H1 (cell line): ENCODE measurements around the gene DDR2. TPM values are rescaled to one million over a fixed set of nuclear protein-coding genes. Genes with fewer than 3 reads are reported as not detected.
"Not testable (repeated sequence)": the region's sequence is repeated elsewhere in the genome, so short reads cannot be mapped to it uniquely, and the experiment has no call there.

Experiments
- CTCF ChIA-PET: fragments of 300-600 bp; sonication (Branson Sonifier 250); formaldehyde crosslinking; loops from one replicate; lab custom pipeline; 2021; ENCODE audit not compliant: partially characterized antibody; lab: Charles Lee
- POLR2A ChIA-PET: fragments of 300-600 bp; sonication (Branson Sonifier 250); formaldehyde crosslinking; loops from one replicate; lab custom pipeline; 2021; ENCODE audit warnings: inconsistent platforms; ENCODE audit not compliant: partially characterized antibody; lab: Charles Lee
- DNase-seq, 2 experiments: peaks; one replicate each; pipeline versions ENCODE4 v3.0.0 to v3.0.0-alpha.2; 2010 to 2022; ENCODE audit warnings: low spot score in 2 of 2, low read depth in 1 of 2, mixed read lengths in 1 of 2
- FAIRE-seq: peaks from 2 replicates; lab custom pipeline; 2011; peaks lifted over from hg19 to GRCh38; lab: Jason Lieb, UNC
- H2AFZ ChIP-seq: 2 replicates; pipeline ENCODE4 v1.8.1; 2012; ENCODE audit warnings: low read length, inconsistent platforms
- H2AK5ac ChIP-seq: 2 replicates; pipeline ENCODE4 v1.6.1; 2013; ENCODE audit warnings: low read depth, low read length
- H2BK120ac ChIP-seq: replicated peaks from 2 replicates; pipeline ENCODE3; 2013; ENCODE audit warnings: low read depth, low read length, inconsistent platforms
- H2BK12ac ChIP-seq: 2 replicates; pipeline ENCODE4 v1.6.1; 2013; ENCODE audit warnings: low read depth, low read length
- H2BK15ac ChIP-seq: 2 replicates; pipeline ENCODE4 v1.6.1; 2013; ENCODE audit warnings: low read length
- H2BK20ac ChIP-seq: 2 replicates; pipeline ENCODE4 v1.6.1; 2013; ENCODE audit warnings: low read length
- H2BK5ac ChIP-seq: 2 replicates; pipeline ENCODE4 v1.6.1; 2013; ENCODE audit warnings: low read depth, low read length
- H3K14ac ChIP-seq: 2 replicates; pipeline ENCODE4 v1.6.1; 2013; ENCODE audit warnings: inconsistent platforms; ENCODE audit not compliant: insufficient read length
- H3K18ac ChIP-seq: 2 replicates; pipeline ENCODE4 v1.6.1; 2013; ENCODE audit warnings: low read length; ENCODE audit errors: extremely low read depth
- H3K23ac ChIP-seq: 2 replicates; pipeline ENCODE4 v1.6.1; 2013; ENCODE audit warnings: inconsistent platforms; ENCODE audit not compliant: insufficient read length
- H3K23me2 ChIP-seq: 2 replicates; pipeline ENCODE4 v1.6.1; 2013; ENCODE audit warnings: low read depth, low read length
- H3K27ac ChIP-seq: 2 replicates; pipeline ENCODE4 v1.6.1; 2011; ENCODE audit warnings: low read depth, low read length, inconsistent platforms
- H3K27me3 ChIP-seq, 4 experiments: replicated peaks in 1 of 4; 1 replicate in 1 of 4; 2 replicates in 3 of 4; pipeline versions ENCODE4 v1.6.1 to v1.8.1; 2011 to 2013; ENCODE audit warnings: low read length in 3 of 4, mild to moderate bottlenecking in 3 of 4, inconsistent platforms in 2 of 4, mixed read lengths in 2 of 4, moderate library complexity in 1 of 4; ENCODE audit not compliant: control insufficient read depth in 3 of 4, insufficient read depth in 3 of 4; ENCODE audit errors: extremely low read depth in 1 of 4
- H3K36me3 ChIP-seq, 4 experiments: 2 replicates each; pipeline versions ENCODE4 v1.6.1 to v1.8.1; 2011 to 2013; ENCODE audit warnings: mild to moderate bottlenecking in 4 of 4, low read length in 3 of 4, moderate library complexity in 2 of 4, control low read depth in 1 of 4, inconsistent platforms in 1 of 4; ENCODE audit not compliant: insufficient read depth in 4 of 4, control insufficient read depth in 2 of 4
- H3K4ac ChIP-seq: replicated peaks from 2 replicates; pipeline ENCODE3; 2013; ENCODE audit warnings: low read length, low read depth, mixed read lengths, inconsistent platforms; ENCODE audit not compliant: insufficient read length
- H3K4me1 ChIP-seq, 4 experiments: replicated peaks in 1 of 4; 1 replicate in 1 of 4; 2 replicates in 3 of 4; pipeline versions ENCODE4 v1.6.1 to v1.8.1; 2011 to 2013; ENCODE audit warnings: low read length in 3 of 4, inconsistent platforms in 2 of 4, mixed read lengths in 1 of 4; ENCODE audit not compliant: insufficient read depth in 4 of 4, control insufficient read depth in 3 of 4
- H3K4me2 ChIP-seq, 2 experiments: 2 replicates each; pipeline versions ENCODE4 v1.6.1 to v1.8.1; 2011 to 2013; ENCODE audit warnings: low read depth in 2 of 2, low read length in 2 of 2, control low read depth in 1 of 2, inconsistent platforms in 1 of 2, mild to moderate bottlenecking in 1 of 2; ENCODE audit not compliant: insufficient read depth in 1 of 2
- H3K4me3 ChIP-seq, 4 experiments: fragments of 200-600, 300-600 bp in 1 of 4; sonication (generic), shearing (Covaris generic), sonication (Bioruptor Twin) in 1 of 4; 2 replicates each; pipeline versions ENCODE4 v1.5.1 to v1.8.1; 2011 to 2016; ENCODE audit warnings: low read length in 4 of 4, low read depth in 3 of 4, control low read depth in 2 of 4, inconsistent platforms in 2 of 4, mild to moderate bottlenecking in 2 of 4, mixed read lengths in 1 of 4, moderate library complexity in 1 of 4; ENCODE audit not compliant: insufficient read depth in 2 of 4; ENCODE audit errors: extremely low read depth in 1 of 4
- H3K56ac ChIP-seq: replicated peaks from 2 replicates; pipeline ENCODE3; 2013; ENCODE audit warnings: low read depth, mild to moderate bottlenecking, mixed read lengths, low read length, inconsistent platforms; ENCODE audit not compliant: insufficient read length
- H3K79me1 ChIP-seq: 2 replicates; pipeline ENCODE4 v1.6.1; 2013; ENCODE audit warnings: low read depth, low read length, control low read depth
- H3K79me2 ChIP-seq, 2 experiments: 2 replicates each; pipeline versions ENCODE4 v1.6.1 to v1.8.1; 2012 to 2013; ENCODE audit warnings: low read length in 2 of 2, mild to moderate bottlenecking in 2 of 2, inconsistent platforms in 1 of 2; ENCODE audit not compliant: insufficient read depth in 2 of 2, control insufficient read depth in 1 of 2
- H3K9ac ChIP-seq, 4 experiments: replicated peaks in 1 of 4; 1 replicate in 1 of 4; 2 replicates in 3 of 4; pipeline versions ENCODE4 v1.6.1 to v1.8.1; 2011 to 2013; ENCODE audit warnings: low read depth in 3 of 4, low read length in 3 of 4, control low read depth in 2 of 4, mild to moderate bottlenecking in 2 of 4, moderate library complexity in 2 of 4, inconsistent platforms in 1 of 4; ENCODE audit errors: extremely low read depth in 1 of 4
- H3K9me3 ChIP-seq, 2 experiments: 2 replicates each; pipeline versions ENCODE4 v1.6.1 to v1.8.1; 2012 to 2013; ENCODE audit warnings: mild to moderate bottlenecking in 2 of 2, moderate library complexity in 2 of 2, control low read depth in 1 of 2, inconsistent platforms in 1 of 2, low read depth in 1 of 2, low read length in 1 of 2, mixed read lengths in 1 of 2; ENCODE audit not compliant: insufficient read depth in 2 of 2
- H4K20me1 ChIP-seq, 2 experiments: replicated peaks in 1 of 2; 2 replicates each; pipeline versions ENCODE3 to v1.8.1; 2011 to 2013; ENCODE audit warnings: inconsistent platforms in 2 of 2, low read length in 2 of 2, mild to moderate bottlenecking in 1 of 2; ENCODE audit not compliant: insufficient read depth in 2 of 2, control insufficient read depth in 1 of 2
- H4K5ac ChIP-seq: 2 replicates; pipeline ENCODE4 v1.6.1; 2013; ENCODE audit warnings: low read length, low read depth, mixed read lengths, inconsistent platforms; ENCODE audit not compliant: insufficient read length
- H4K8ac ChIP-seq: 2 replicates; pipeline ENCODE4 v1.8.0; 2013; ENCODE audit warnings: mild to moderate bottlenecking, moderate library complexity, low read length, inconsistent platforms; ENCODE audit not compliant: insufficient read depth; ENCODE audit errors: extremely low read depth
- H4K91ac ChIP-seq: replicated peaks from 2 replicates; pipeline ENCODE3; 2013; ENCODE audit warnings: low read length, mixed read lengths, inconsistent platforms; ENCODE audit not compliant: insufficient read length
- RAD21 ChIP-seq, 2 experiments: IDR thresholded peaks in 1 of 2; conservative IDR thresholded peaks in 1 of 2; 2 replicates each; pipeline ENCODE4 v1.6.1; 2011; ENCODE audit warnings: low read depth in 2 of 2, low read length in 2 of 2, improper control_type of control experiment in 1 of 2, inconsistent platforms in 1 of 2, mild to moderate bottlenecking in 1 of 2, moderate library complexity in 1 of 2
- WGBS, 2 experiments: shearing (Covaris generic) in 1 of 2; methylation state at CpG; one replicate each; pipeline versions ENCODE4 v1.1.6 to v1.1.7; 2013 to 2015; ENCODE audit warnings: low lambda C conversion rate in 2 of 2, mixed read lengths in 2 of 2, inconsistent platforms in 1 of 2, low coverage in 1 of 2, missing lambda C conversion rate in 1 of 2; ENCODE audit not compliant: insufficient replicate concordance in 2 of 2, insufficient coverage in 1 of 2, insufficient read length in 1 of 2; ENCODE audit errors: extremely low coverage in 1 of 2, missing lambda C conversion rate in 1 of 2; 5-methylcytosine and 5-hydroxymethylcytosine counted together
- polyA plus RNA-seq, 7 experiments: library from polyadenylated mRNA; depleted of rRNA in 3 of 7; stranded (reverse) in 5 of 7; unstranded in 2 of 7; fragments of >200 nt in 5 of 7; fragments of 200-250 nt in 2 of 7; gene quantifications; 1 replicate in 5 of 7; 2 replicates in 1 of 7; 4 replicates in 1 of 7; pipeline versions ENCODE4 v1.2.1 to v1.2.3, GENCODE V29; 2011 to 2013; ENCODE audit warnings: missing spikeins in 2 of 7, mixed read lengths in 2 of 7
- total RNA-seq: library from RNA; stranded (reverse); fragmentation: NEBNext Ultra II Directional; extraction: Animal tissue kit (Norgen Biotek cat#: 25700); gene quantifications from 2 replicates; pipeline ENCODE4 v1.2.1, GENCODE V29; 2021
- TF ChIP-seq, protein P1 (sequence below), 3 experiments: IDR thresholded peaks; 1 replicate in 2 of 3; 2 replicates in 1 of 3; pipeline versions ENCODE4 v1.5.1 to v1.6.1; 2011; ENCODE audit warnings: low read length in 3 of 3, mild to moderate bottlenecking in 3 of 3, inconsistent platforms in 2 of 3, low read depth in 1 of 3, moderate library complexity in 1 of 3; ENCODE audit not compliant: insufficient read depth in 1 of 3; ENCODE audit errors: control extremely low read depth in 1 of 3

Gene DDR2
- total and polyA plus RNA-seq, 2 of the 8 experiments (the other 6 are each of a cell fraction or from before 2014, with no cell fraction given), result 1.00 to 2.1 TPM

DNA sequence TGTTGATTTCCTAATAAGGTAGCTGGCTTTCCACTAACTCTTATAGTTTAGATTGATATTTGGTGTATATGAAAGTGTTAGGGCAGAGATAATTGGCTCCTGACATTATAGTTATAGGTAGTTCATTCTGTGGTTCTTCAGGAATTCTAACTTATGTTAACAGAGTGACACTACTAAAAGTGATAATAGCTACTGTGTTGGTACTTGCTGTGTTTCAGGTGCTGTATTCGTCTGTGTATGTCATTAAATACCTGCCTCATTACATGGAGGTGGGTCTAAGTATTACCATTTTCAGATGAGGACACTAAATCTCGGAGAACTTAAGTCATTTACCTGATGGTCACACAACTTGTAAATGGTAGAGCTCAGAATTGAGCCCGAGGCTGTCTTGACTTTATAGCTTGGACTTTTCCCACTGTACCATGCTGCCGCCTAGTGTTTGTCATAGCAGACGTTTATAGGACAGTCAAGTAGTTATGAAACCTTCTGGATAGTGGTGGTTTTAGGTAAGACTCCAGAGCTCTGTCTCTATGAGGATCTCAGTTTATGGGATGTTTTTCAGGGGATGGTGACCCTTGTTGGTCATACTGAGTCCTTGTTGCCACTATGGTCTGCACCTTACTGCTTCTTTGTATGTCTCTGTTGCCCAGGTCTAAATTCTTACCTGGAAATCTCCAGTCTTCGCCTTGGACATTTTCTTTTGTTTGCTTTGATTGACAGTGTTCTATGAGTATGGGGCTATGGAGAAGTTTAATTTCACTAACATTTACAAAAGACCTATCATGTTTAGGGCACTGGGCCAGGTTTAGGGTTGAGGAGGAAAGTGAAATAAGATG lies 167.9 kb downstream of the DDR2 start:
- H3K79me1 ChIP-seq, H3K9ac ChIP-seq, H2BK5ac ChIP-seq, H3K9me3 ChIP-seq, H4K91ac ChIP-seq, H3K23me2 ChIP-seq, H2AFZ ChIP-seq, H3K4me2 ChIP-seq, H3K27ac ChIP-seq, H2BK12ac ChIP-seq, H2BK120ac ChIP-seq, H3K4ac ChIP-seq, H4K5ac ChIP-seq, H4K20me1 ChIP-seq, H4K8ac ChIP-seq, H2BK15ac ChIP-seq, H2BK20ac ChIP-seq, H3K23ac ChIP-seq, H3K4me3 ChIP-seq, H3K27me3 ChIP-seq, FAIRE-seq, H3K14ac ChIP-seq, POLR2A ChIA-PET, H3K79me2 ChIP-seq, H2AK5ac ChIP-seq, H3K4me1 ChIP-seq, H3K18ac ChIP-seq, H3K56ac ChIP-seq: not testable (repeated sequence)
- peaks cover 0 to 33% (median 16%) of the 10 kb centered on the region in 4 experiments; a peak in 7 of 8 replicates for H3K36me3 ChIP-seq
- 84% methylated on average over 6 of the region's 6 CpGs; no CpG with 5 or more reads in 1 of the 2 experiments for WGBS, 2 experiments
- peak in 1 of 2 experiments; percentile 54 for DNase-seq
- TF ChIP-seq, protein P1, sequence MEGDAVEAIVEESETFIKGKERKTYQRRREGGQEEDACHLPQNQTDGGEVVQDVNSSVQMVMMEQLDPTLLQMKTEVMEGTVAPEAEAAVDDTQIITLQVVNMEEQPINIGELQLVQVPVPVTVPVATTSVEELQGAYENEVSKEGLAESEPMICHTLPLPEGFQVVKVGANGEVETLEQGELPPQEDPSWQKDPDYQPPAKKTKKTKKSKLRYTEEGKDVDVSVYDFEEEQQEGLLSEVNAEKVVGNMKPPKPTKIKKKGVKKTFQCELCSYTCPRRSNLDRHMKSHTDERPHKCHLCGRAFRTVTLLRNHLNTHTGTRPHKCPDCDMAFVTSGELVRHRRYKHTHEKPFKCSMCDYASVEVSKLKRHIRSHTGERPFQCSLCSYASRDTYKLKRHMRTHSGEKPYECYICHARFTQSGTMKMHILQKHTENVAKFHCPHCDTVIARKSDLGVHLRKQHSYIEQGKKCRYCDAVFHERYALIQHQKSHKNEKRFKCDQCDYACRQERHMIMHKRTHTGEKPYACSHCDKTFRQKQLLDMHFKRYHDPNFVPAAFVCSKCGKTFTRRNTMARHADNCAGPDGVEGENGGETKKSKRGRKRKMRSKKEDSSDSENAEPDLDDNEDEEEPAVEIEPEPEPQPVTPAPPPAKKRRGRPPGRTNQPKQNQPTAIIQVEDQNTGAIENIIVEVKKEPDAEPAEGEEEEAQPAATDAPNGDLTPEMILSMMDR (IDR thresholded peaks at IDR 0.05; ENCODE audit: control extremely low read depth in 1 of 3, insufficient read depth in 1 of 3, low read depth in 1 of 3, low read length in 3 of 3), result peak in 2 of 3 experiments; percentile 40 to 55; a peak in 3 of 4 replicates
- TF ChIP-seq RAD21 (IDR thresholded peaks at IDR 0.05 in 1 of 2, conservative IDR thresholded peaks at IDR 0.05 in 1 of 2; ENCODE audit: low read depth in 2 of 2, low read length in 2 of 2), result peak; percentile 71 to 74
- CTCF ChIA-PET, result interaction anchor here (0.6 to 3.9 kb wide), 14 partner anchors 18 to 1674 kb away, joined by 3 to 24 read pairs (median 3); partner anchors contain the start of gene DDR2
